ENCODE measurements around the gene ABCC5.

DNA sequence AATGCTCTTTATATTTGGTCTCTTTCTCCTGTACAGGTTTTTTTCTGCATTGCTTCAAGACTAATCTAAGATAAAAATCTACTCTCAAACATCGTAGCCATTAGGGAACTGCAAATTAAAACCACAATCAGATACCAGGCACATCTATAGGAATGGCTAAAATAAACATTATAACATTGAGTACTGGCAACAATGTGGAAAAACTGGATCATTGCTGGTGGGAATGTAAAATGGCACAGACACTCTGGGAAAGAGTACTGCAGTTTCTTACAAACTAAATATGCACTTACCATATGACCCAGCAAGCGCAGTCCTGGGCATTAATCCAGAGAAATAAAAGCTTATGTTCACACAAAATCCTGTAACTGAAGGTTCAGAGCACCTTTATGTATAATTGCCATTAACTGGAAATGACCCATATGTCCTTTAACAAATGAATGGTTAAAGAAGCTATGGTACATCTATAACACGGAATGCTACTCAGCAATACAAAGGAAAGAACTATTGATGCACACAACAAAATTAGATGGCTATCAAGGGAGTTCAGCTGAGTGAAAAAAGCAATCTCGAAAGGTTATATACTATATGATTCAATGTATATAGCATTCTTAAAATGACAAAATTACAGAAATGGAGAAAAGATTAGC lies 6.3 kb downstream of the ABCC5 start:
- TF ChIP-seq EZH2 (optimal IDR thresholded peaks at IDR 0.05; ENCODE audit: low read depth, low read length) (no peak), CTCF (IDR thresholded peaks at IDR 0.05; ENCODE audit: low read length) (no peak), EZH2phosphoT487 (IDR thresholded peaks at IDR 0.05; ENCODE audit: low read length) (no peak)

Data from MM.1S (cell line).